Activated CD8-positive, alpha-beta memory T cell treated with anti-CD3 and anti-CD28 coated beads, Interleukin-2, amount 10 ng/mL, durations not matched to agents 7 days and 5 days (primary cell): ENCODE measurements around the gene INPP4A. TPM values are rescaled to one million over a fixed set of nuclear protein-coding genes. Genes with fewer than 3 reads are reported as not detected.

Experiments
- ATAC-seq: fragments of 150-1000 bp; cut with Tn5 transposase; one replicate; pipeline ENCODE4 v1.10.0; 2021; ENCODE audit warnings: moderate library complexity
- CTCF ChIA-PET: fragments of 350-600 bp; sonication (Branson Sonifier 250); formaldehyde crosslinking; loops from one replicate; lab custom pipeline; 2021; ENCODE audit warnings: antibody characterized with exemption; lab: Charles Lee
- DNase-seq: peaks from one replicate; pipeline ENCODE4 v3.0.0-alpha.2; 2020
- H3K27ac Mint-ChIP-seq: one replicate; pipeline ENCODE4 v1.8.0; 2021; ENCODE audit warnings: mild to moderate bottlenecking, mixed read lengths
- H3K27me3 Mint-ChIP-seq: one replicate; pipeline ENCODE4 v1.8.0; 2021; ENCODE audit warnings: mixed read lengths
- H3K36me3 Mint-ChIP-seq: one replicate; pipeline ENCODE4 v1.8.0; 2021; ENCODE audit warnings: mild to moderate bottlenecking, mixed read lengths
- H3K4me1 Mint-ChIP-seq: one replicate; pipeline ENCODE4 v1.8.0; 2021; ENCODE audit warnings: mixed read lengths
- H3K4me3 Mint-ChIP-seq: one replicate; pipeline ENCODE4 v1.8.0; 2021; ENCODE audit warnings: mild to moderate bottlenecking, moderate library complexity, mixed read lengths
- H3K9me3 Mint-ChIP-seq: one replicate; pipeline ENCODE4 v1.8.0; 2022; ENCODE audit warnings: low read depth, mixed read lengths
- total RNA-seq, 2 experiments: library from RNA; stranded (reverse); gene quantifications; one replicate each; pipeline ENCODE4 v1.2.3, GENCODE V29; 2021

Gene INPP4A
- total RNA-seq, 2 experiments from 2014 or later, result 144 to 229 TPM

DNA sequence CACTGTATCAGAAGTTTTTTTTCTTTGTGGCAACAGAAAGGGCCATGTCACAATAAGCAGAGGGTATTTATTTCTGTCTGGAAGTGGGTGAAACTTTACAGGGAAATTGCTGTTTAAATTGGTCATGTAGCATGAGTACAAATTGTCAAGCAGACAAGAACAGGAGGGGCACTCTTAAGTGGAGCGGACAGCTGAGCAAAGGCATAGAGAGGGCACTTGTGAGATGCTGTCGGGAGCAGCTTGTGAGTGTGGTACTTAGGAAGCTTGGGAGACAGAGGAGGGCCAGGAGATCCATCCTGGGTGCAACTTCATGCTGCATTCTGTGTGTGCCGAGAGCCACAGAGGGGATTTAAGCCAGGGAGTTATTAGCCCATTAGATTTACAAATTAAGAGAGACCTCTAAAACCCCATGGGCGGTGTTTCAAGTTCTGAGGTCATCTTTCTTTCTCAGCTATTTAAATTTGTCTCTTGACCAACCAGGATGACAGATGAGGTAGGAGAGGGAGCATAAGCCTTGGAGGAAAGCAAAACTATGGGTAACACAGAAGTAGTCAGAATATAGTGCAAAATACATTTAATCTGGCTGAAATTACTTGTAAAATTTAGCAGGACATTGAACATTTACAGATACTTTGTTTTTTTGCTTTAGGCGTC is 30.4 kb downstream of the INPP4A start:
- ATAC-seq, result no peak
- Mint-ChIP-seq H3K4me1 (peaks cover 100% of the 10 kb centered on the region), H3K9me3 (no peaks in the 10 kb centered on the region), H3K27ac (peak overlapping the region; percentile 31), H3K27me3 (no peaks in the 10 kb centered on the region), H3K36me3 (peaks cover 28% of the 10 kb centered on the region), H3K4me3 (no peak overlapping the region)
- CTCF ChIA-PET, result interaction anchor here (0.9 to 3.2 kb wide), 4 partner anchors 10 to 63 kb away, joined by 3 to 28 read pairs (median 4); no protein-coding TSS in a partner anchor
- no peak for DNase-seq

DNA sequence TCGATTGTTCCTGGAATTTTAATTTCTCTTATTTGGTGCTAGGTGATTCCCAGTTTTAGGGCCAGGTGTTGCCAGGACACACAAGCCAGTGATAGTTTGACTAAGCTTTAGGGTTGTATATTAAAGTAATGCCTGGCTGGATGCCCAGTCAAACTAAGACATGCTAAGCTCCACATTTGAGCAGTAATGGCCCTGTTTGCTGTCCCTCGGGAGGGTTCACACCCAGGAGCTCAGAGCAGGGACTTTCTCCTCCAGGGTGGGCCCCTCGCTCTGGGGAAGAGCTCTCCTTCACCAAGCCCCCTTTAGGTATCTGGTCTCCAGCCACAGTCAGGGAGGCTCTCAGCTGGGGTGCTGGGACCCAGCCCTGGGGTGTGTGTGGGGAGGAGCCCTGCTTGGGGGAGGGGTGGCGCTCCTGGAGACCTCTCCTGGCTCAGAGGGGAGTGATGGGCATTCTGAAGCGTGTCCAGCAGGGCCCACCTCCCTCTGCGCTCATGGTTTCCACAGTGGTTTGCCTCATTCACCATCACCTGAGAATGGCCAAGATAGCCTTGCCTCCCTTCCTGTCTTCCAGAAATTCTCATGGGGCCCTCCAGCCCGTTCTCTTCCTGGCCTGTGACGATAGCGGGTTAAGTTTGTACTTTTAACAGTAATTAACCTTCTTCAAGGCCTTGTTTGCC is 31.7 kb downstream of the INPP4A start:
- Mint-ChIP-seq H3K9me3 (no peaks in the 10 kb centered on the region), H3K4me3 (no peak overlapping the region), H3K27me3 (no peaks in the 10 kb centered on the region), H3K4me1 (peaks cover 100% of the 10 kb centered on the region), H3K36me3 (peaks cover 21% of the 10 kb centered on the region), H3K27ac (peak overlapping the region; percentile 66)
- DNase-seq, result no peak
- ATAC-seq, result no peak
- CTCF ChIA-PET, result interaction anchor here (1.9 to 3.2 kb wide), 2 partner anchors 12 to 64 kb away, joined by 6 to 28 read pairs; no protein-coding TSS in a partner anchor

DNA sequence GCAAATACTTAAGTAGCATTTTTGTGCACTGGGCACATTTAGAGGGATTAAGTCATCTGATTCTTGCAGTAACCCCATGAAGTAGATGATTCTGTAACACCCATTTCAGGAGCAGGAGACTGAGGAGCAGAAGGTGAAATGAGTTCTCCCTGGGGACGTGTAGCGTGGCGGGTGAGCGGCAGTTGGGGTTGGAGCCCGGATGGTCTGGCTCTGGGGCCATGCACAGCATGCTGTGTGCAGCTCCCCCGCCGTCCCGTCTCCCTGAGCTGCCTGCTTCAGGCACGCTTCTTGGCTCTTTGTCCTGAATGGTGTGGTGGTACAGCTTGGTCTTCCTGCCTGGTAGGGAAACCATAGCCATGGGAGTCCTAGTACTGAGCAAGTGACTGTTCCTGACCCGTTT is 32.4 kb downstream of the INPP4A start:
- no peak for ATAC-seq
- H3K36me3 Mint-ChIP-seq, result peaks cover 15% of the 10 kb centered on the region
- no peaks in the 10 kb centered on the region for H3K9me3 Mint-ChIP-seq
- H3K27me3 Mint-ChIP-seq, result no peaks in the 10 kb centered on the region
- peaks cover 100% of the 10 kb centered on the region for H3K4me1 Mint-ChIP-seq
- H3K4me3 Mint-ChIP-seq, result no peak overlapping the region
- DNase-seq, result no peak
- H3K27ac Mint-ChIP-seq, result peak overlapping the region; percentile 94
- CTCF ChIA-PET, result interaction anchor here (1.5 kb wide), 1 partner anchor 361 kb away, joined by 3 read pairs; no protein-coding TSS in a partner anchor

DNA sequence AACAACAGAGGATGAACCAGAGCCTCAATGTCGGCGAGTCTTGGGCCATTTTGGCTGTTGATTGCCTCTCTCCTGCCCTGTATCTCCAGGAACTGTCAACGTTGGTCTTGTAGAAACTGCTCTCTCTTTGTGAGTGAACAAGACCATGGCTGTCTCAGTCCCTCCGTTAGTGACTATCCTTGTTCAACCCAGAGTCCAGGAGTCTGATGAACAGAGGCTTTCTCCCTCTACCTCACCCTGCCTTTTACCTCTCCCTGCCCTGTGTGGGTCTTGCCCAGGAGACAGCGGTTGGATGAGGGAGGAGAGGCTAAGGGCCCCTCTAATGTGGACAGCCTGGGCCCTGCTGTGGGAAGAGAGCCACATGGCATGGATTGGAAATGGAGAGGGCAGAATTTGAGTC is 32.8 kb downstream of the INPP4A start:
- H3K9me3 Mint-ChIP-seq, result no peaks in the 10 kb centered on the region
- H3K36me3 Mint-ChIP-seq, result peaks cover 12% of the 10 kb centered on the region
- H3K4me3 Mint-ChIP-seq, result no peak overlapping the region
- no peaks in the 10 kb centered on the region for H3K27me3 Mint-ChIP-seq
- peaks cover 100% of the 10 kb centered on the region for H3K4me1 Mint-ChIP-seq
- CTCF ChIA-PET, result interaction anchor here (1.5 to 11.3 kb wide), 2 partner anchors 10 to 360 kb away, joined by 3 to 166 read pairs; no protein-coding TSS in a partner anchor
- peak overlapping the region; percentile 94 for H3K27ac Mint-ChIP-seq
- DNase-seq, result no peak
- no peak for ATAC-seq

DNA sequence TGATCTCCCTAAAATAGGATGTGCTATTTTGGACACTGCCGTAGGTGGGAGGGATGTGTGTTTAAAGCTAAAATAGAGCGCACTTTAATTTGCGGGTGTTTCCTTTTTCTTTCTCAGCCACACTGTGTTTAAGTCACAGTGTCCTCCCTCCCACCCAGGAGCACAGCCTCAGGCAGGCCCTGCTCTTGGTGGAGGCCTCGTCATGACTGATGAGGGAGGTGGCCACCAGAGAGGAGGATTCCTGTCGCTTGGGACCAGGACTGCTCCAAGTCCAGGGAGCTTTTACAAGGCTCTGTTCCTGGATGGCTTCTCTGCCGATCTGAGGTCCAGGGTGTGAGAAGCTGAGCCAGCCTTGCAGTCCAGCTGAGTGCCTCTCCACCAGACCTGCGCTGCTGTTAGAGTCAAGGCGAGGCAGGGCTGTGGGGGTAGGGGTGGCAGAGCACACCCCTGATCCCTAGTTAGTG is 33.5 kb downstream of the INPP4A start:
- H3K9me3 Mint-ChIP-seq, result no peaks in the 10 kb centered on the region
- H3K27me3 Mint-ChIP-seq, result no peaks in the 10 kb centered on the region
- peaks cover 13% of the 10 kb centered on the region for H3K36me3 Mint-ChIP-seq
- DNase-seq (no peak), ATAC-seq (no peak)
- peak overlapping the region; percentile 94 for H3K27ac Mint-ChIP-seq
- no peak overlapping the region for H3K4me3 Mint-ChIP-seq
- CTCF ChIA-PET, result interaction anchor here (1.5 to 11.3 kb wide), 2 partner anchors 11 to 360 kb away, joined by 3 to 166 read pairs; no protein-coding TSS in a partner anchor
- H3K4me1 Mint-ChIP-seq, result peaks cover 100% of the 10 kb centered on the region

DNA sequence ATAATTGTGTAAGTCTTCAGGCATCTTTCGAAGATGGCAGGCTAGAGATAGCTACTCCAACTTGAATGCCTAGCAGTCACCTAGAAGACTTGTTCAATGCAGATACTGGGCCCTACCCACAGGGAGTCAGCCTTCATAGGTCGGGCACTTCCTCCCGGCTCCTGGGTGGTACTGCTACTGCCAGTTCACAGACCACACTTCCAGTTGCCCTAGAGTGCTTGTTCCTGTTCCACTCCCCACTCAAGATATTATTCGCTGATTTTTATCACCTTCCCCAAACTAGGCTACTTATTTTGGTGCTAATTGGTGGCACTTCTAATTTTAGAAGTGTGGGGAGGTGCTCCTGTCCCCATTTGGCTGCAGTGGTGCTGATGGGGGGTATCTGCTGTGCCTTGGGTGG is 34.2 kb downstream of the INPP4A start:
- peak; percentile 62 for DNase-seq

DNA sequence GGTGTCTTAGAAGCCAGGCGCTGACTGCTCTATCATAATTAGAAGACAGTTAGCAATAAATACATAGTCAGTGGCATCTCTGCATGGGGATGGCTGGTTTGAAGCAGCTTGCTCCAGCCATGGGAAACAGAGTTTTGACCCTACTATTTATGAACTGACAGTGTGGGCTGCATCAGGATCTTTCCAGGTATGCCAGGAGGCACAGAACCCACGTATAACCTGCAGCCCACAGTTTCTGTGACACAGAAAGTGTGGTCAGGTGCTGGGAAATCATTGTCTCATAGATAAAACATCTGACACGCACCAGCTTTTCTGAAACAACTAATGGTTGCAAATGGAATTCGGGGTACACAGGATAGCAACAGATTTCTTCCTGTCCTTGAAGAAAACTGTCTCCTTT is 34.7 kb downstream of the INPP4A start:
- Mint-ChIP-seq H3K4me1 (peaks cover 100% of the 10 kb centered on the region), H3K4me3 (peak overlapping the region; percentile 53), H3K36me3 (peaks cover 13% of the 10 kb centered on the region), H3K27ac (peak overlapping the region; percentile 94), H3K27me3 (no peaks in the 10 kb centered on the region), H3K9me3 (no peaks in the 10 kb centered on the region)
- no peak for DNase-seq
- ATAC-seq, result peak; percentile 3
- CTCF ChIA-PET, result interaction anchor here (0.6 to 11.3 kb wide), 10 partner anchors 8 to 201 kb away, joined by 3 to 166 read pairs (median 4); no protein-coding TSS in a partner anchor

More for the DNA sequence above, 34.2 kb downstream of the INPP4A start:
- H3K27me3 Mint-ChIP-seq, result no peaks in the 10 kb centered on the region
- H3K4me1 Mint-ChIP-seq, result peaks cover 100% of the 10 kb centered on the region
- ATAC-seq, result no peak
- H3K36me3 Mint-ChIP-seq, result peaks cover 11% of the 10 kb centered on the region
- no peaks in the 10 kb centered on the region for H3K9me3 Mint-ChIP-seq
- H3K27ac Mint-ChIP-seq, result peak overlapping the region; percentile 94
- peak overlapping the region; percentile 33 for H3K4me3 Mint-ChIP-seq
- CTCF ChIA-PET, result interaction anchor here (0.6 to 11.3 kb wide), 9 partner anchors 9 to 359 kb away, joined by 3 to 166 read pairs (median 4); no protein-coding TSS in a partner anchor

DNA sequence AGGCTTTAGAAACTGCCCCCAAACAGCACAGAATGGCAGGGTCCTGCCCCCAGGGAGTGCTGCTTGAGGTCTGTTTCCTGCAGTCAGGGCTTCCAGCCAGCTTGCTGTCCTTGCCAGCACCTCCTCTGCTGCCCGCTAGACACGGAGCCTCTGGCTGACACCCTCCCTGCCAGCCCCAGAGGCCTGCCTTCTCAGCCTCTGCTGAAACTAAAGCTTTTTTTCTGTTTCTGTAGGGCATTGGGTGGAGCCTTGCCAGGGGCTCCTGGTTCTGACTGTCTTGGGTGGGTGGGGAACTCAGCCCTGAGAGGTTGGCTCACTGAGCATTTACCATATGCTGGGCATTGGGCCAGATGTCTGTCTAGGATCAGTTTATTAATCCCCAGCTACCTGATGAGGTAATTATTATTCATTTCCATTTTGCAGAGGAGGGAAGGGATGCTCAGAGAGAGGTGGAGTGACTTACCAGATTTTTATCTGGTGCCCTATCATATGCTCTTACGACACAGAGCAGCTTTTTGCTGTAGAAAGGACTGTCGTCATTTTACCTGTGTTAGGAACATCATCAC is 35.4 kb downstream of the INPP4A start:
- DNase-seq (peak; percentile 65), ATAC-seq (peak; percentile 48)
- no peaks in the 10 kb centered on the region for H3K9me3 Mint-ChIP-seq
- CTCF ChIA-PET, result interaction anchor here (1.0 to 11.3 kb wide), 10 partner anchors 8 to 89 kb away, joined by 3 to 166 read pairs (median 4); no protein-coding TSS in a partner anchor
- peak overlapping the region; percentile 94 for H3K27ac Mint-ChIP-seq
- peaks cover 100% of the 10 kb centered on the region for H3K4me1 Mint-ChIP-seq
- H3K4me3 Mint-ChIP-seq, result peak overlapping the region; percentile 53
- H3K27me3 Mint-ChIP-seq, result no peaks in the 10 kb centered on the region
- H3K36me3 Mint-ChIP-seq, result peaks cover 14% of the 10 kb centered on the region

DNA sequence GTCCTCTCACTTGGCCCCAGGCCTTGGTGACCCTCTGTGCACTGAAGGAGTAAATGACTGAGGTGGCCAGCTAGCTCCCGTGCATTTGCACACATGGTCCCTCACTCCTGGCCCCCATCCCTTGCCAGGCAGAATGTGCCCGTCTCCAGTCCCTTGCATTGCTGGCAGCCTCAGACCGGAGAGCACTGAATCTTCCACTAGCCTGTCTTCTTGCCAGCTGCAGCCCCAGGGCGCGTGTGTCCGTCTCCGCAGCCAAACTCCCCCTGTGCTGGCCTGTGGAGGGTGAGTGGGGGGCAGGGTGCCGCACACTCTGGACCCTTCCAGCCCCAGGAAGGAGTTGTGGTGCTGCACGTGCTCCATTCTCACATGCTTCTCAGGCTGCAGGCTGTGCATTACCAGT is 35.9 kb downstream of the INPP4A start:
- Mint-ChIP-seq H3K27ac (peak overlapping the region; percentile 94), H3K9me3 (no peaks in the 10 kb centered on the region), H3K4me3 (no peak overlapping the region), H3K36me3 (peaks cover 19% of the 10 kb centered on the region), H3K4me1 (peaks cover 99% of the 10 kb centered on the region), H3K27me3 (no peaks in the 10 kb centered on the region)
- ATAC-seq (no peak), DNase-seq (no peak)
- CTCF ChIA-PET, result interaction anchor here (1.1 to 11.3 kb wide), 5 partner anchors 13 to 88 kb away, joined by 3 to 166 read pairs (median 5); no protein-coding TSS in a partner anchor

DNA sequence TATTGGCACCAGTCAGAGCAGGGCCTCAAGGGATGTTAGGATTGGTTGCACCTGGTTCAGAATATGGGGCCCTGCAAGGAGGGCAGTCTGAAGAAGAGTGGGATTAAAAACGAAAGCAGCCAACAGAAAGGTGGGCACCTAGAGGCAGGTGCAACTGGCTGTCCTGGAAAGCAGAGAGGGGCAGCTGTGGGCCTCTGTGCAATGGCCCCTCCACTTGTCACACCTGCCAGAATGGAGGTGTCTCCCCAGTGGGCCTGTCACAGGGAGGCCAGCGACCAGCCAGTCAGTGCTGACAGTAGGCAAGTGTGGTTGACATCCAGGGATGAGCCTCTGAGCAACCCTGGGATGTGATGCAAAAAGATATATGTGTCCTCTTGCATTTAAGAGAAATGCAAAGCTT is 37.7 kb downstream of the INPP4A start:
- no peaks in the 10 kb centered on the region for H3K9me3 Mint-ChIP-seq
- no peak overlapping the region for H3K4me3 Mint-ChIP-seq
- DNase-seq, result no peak
- peak overlapping the region; percentile 82 for H3K27ac Mint-ChIP-seq
- CTCF ChIA-PET, result interaction anchor here (0.5 to 11.3 kb wide), 5 partner anchors 15 to 69 kb away, joined by 3 to 166 read pairs (median 3); no protein-coding TSS in a partner anchor
- H3K27me3 Mint-ChIP-seq, result no peaks in the 10 kb centered on the region
- H3K4me1 Mint-ChIP-seq, result peaks cover 97% of the 10 kb centered on the region
- ATAC-seq, result no peak
- peaks cover 23% of the 10 kb centered on the region for H3K36me3 Mint-ChIP-seq

DNA sequence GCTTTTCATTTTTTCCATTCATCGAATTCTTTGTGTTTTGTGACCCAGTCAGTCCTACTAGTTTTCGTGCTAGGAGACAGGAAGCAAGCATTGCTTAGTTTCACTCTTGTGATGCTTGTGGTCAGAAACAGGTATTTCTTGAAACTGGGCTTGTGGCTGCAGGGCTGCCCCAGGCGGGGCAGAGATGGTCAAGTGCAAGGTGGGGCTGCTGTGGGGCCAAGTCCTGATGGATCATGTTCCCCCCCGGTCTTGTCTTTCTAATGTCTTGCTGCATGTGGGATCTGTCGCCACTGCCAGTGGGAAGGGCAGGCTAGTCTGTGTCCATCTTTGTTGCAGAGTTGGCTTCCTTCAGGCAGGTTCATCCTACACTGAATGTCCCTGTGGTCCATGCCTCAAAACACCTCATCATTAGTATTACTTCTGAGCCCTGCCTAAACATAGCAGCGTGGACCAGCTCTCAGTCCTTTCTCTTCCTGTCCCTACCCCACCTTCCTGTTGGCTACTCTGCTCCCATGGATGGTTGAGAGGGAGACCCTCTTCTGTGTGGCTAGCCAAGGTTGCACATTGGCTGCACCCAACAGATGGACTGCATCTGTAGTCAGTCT is 38.7 kb downstream of the INPP4A start:
- peaks cover 97% of the 10 kb centered on the region for H3K4me1 Mint-ChIP-seq
- H3K27me3 Mint-ChIP-seq, result no peaks in the 10 kb centered on the region
- DNase-seq, result peak; percentile 71
- H3K4me3 Mint-ChIP-seq, result peak overlapping the region; percentile 53
- ATAC-seq, result peak; percentile 67
- peaks cover 23% of the 10 kb centered on the region for H3K36me3 Mint-ChIP-seq
- no peaks in the 10 kb centered on the region for H3K9me3 Mint-ChIP-seq
- CTCF ChIA-PET, result interaction anchor here (1.0 to 11.3 kb wide), 7 partner anchors 9 to 70 kb away, joined by 3 to 166 read pairs (median 4); no protein-coding TSS in a partner anchor
- peak overlapping the region; percentile 82 for H3K27ac Mint-ChIP-seq

DNA sequence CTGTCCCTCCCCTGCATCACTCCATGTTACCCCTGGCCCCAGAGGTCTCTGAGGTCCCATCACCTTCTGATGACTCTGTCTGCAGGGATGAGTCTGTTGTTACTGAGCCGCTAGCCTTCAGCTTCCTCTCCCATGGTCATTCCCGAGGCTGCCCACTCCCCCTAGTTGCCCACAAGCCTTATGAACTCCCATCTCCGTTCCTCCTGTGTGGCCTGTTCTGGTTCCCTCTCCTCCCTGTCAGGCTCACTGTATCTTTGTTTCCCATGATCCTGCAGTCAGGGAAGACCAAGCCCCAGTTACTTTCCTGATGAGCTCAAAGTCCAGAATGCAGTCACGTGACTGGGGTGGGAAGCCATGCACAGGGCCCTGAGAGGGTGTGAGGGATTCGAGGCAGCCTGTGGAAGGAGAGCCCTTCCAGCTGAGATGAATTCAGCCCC is 39.5 kb downstream of the INPP4A start:
- Mint-ChIP-seq H3K27me3 (no peaks in the 10 kb centered on the region), H3K4me3 (no peak overlapping the region), H3K36me3 (peaks cover 21% of the 10 kb centered on the region), H3K4me1 (peaks cover 97% of the 10 kb centered on the region), H3K9me3 (no peaks in the 10 kb centered on the region), H3K27ac (peak overlapping the region; percentile 82)
- DNase-seq, result no peak
- CTCF ChIA-PET, result interaction anchor here (1.0 to 11.3 kb wide), 5 partner anchors 8 to 68 kb away, joined by 3 to 166 read pairs (median 4); no protein-coding TSS in a partner anchor
- ATAC-seq, result no peak
